Large intestine (tissue), 3 donors: ENCODE measurements around the gene NDUFA11. TPM values are rescaled to one million over a fixed set of nuclear protein-coding genes. Genes with fewer than 3 reads are reported as not detected.

Experiments
- DNase-seq, 2 donors: peaks; one replicate each; pipeline versions ENCODE4 v3.0.0 to v3.0.0-alpha.2; 2013
- H3K27ac ChIP-seq: one replicate; pipeline ENCODE4 v1.5.1; 2013; ENCODE audit warnings: low read length
- H3K27me3 ChIP-seq: 2 replicates; pipeline ENCODE4 v1.6.1; 2013; ENCODE audit warnings: low read length; ENCODE audit not compliant: control insufficient read depth, insufficient read depth
- H3K36me3 ChIP-seq: 2 replicates; pipeline ENCODE4 v1.6.1; 2013; ENCODE audit warnings: low read length; ENCODE audit not compliant: control insufficient read depth, insufficient read depth
- H3K4me1 ChIP-seq: one replicate; pipeline ENCODE4 v1.6.1; 2013; ENCODE audit warnings: low read length; ENCODE audit not compliant: control insufficient read depth, insufficient read depth
- H3K4me3 ChIP-seq: one replicate; pipeline ENCODE4 v1.5.1; 2013; ENCODE audit warnings: low read length
- H3K9me3 ChIP-seq: one replicate; pipeline ENCODE4 v1.6.1; 2013; ENCODE audit warnings: mild to moderate bottlenecking, low read depth, low read length, moderate library complexity; ENCODE audit not compliant: control insufficient read depth
- WGBS: methylation state at CpG from one replicate; pipeline ENCODE4 v1.1.5; 2013; ENCODE audit warnings: low lambda C conversion rate; ENCODE audit not compliant: insufficient coverage; 5-methylcytosine and 5-hydroxymethylcytosine counted together
- polyA plus RNA-seq: library from polyadenylated mRNA; unstranded; fragments of 120-200 nt; gene quantifications from one replicate; pipeline ENCODE4 v1.2.1, GENCODE V29; 2013

Gene NDUFA11
- polyA plus RNA-seq, 1 donor = 203 TPM

DNA sequence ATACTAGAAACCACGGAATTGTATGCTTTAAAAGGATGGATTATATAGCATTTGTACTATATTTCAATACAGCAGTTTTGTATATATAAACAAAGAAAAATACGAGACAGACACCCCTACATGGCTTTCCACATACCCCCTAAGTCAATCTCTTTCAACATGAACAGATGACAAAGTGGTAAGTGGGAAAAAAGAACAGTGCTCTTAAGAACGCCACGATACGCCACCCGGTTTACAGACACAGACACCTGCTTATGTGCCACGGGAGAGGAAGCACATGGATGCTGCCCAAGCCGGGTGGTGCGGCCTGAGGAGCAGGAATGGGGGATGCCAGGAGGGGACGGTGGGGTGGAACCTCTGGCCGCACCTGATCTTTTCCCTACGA, 18.6 kb upstream of the NDUFA11 start:
- H3K27me3 ChIP-seq = no peaks in the 10 kb centered on the region
- no peaks in the 10 kb centered on the region for H3K9me3 ChIP-seq
- 60% methylated on average over 1 of the region's 12 CpGs for WGBS
- H3K27ac ChIP-seq = no peak overlapping the region
- H3K36me3 ChIP-seq = peaks cover 93% of the 10 kb centered on the region
- no peak for DNase-seq
- no peak overlapping the region for H3K4me3 ChIP-seq
- peaks cover 7% of the 10 kb centered on the region for H3K4me1 ChIP-seq

DNA sequence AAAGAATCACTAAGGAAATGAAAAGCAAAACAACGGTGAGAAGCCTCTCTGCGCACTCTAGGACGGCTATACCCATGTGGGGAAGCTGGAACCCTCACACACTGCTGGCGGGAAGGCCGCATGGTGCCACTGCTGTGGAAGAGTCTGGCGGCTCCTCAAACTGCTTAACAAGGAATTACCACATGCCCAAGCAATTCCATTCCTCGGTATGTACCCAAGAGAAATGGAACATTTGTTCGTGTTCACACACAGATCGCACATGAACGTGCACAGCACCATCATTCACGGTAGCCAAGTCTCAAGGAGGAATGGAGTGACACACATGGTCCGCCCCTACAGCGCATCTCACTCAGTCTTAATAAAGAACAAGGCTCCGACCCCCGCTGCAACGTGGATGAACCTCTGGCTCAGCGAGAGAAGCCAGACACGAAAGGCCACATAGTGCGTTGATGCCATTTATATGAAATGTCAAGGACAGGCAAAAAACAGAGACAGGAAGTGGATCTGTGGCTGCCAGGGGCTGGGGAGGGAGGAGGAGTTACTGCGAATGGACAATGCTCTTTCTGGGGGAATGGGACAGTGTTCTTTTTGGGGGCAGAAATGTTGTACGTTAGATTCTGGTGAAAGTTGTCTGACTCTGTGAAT, 18.0 kb upstream of the NDUFA11 start:
- H3K9me3 ChIP-seq = no peaks in the 10 kb centered on the region
- no peaks in the 10 kb centered on the region for H3K27me3 ChIP-seq
- DNase-seq = no peak
- peaks cover 7% of the 10 kb centered on the region for H3K4me1 ChIP-seq
- peaks cover 93% of the 10 kb centered on the region for H3K36me3 ChIP-seq
- H3K27ac ChIP-seq = no peak overlapping the region
- 80% methylated on average over 1 of the region's 21 CpGs for WGBS
- H3K4me3 ChIP-seq = no peak overlapping the region

DNA sequence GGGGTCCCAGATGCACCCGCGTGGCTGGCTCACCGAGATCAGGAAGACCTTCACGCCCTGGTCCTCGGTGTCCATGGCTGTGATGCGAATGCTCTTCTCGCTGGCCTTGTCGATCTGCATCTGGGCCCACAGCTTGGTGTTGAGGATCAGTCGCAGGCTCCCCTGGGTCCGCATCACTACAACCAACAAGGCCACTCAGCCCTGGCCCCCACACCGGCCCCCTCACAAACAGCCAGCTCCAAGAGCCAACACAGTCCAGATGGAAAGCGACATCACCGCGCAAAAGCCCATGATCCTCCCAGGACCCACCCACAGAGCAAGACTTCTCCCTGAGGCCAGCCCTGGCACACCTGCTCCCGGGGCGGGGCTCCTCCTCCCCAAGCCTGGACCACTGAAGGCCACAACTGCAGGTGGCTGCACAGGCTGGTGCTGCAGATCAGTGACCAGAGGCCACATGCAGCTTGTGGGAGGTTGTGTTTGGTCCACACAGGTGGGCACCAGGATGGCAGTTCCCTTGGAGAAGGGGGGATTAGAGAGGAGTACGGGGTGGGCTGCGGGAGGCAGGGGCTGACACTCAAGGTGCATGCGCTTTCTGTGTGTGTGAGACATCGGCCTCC, 15.0 kb upstream of the NDUFA11 start:
- WGBS = no CpG with 5 or more reads among the region's 20 CpGs
- DNase-seq = no peak
- H3K27ac ChIP-seq = no peak overlapping the region
- H3K27me3 ChIP-seq = no peaks in the 10 kb centered on the region
- H3K36me3 ChIP-seq = peaks cover 78% of the 10 kb centered on the region
- H3K9me3 ChIP-seq = no peaks in the 10 kb centered on the region
- H3K4me3 ChIP-seq = no peak overlapping the region
- H3K4me1 ChIP-seq = peaks cover 14% of the 10 kb centered on the region

DNA sequence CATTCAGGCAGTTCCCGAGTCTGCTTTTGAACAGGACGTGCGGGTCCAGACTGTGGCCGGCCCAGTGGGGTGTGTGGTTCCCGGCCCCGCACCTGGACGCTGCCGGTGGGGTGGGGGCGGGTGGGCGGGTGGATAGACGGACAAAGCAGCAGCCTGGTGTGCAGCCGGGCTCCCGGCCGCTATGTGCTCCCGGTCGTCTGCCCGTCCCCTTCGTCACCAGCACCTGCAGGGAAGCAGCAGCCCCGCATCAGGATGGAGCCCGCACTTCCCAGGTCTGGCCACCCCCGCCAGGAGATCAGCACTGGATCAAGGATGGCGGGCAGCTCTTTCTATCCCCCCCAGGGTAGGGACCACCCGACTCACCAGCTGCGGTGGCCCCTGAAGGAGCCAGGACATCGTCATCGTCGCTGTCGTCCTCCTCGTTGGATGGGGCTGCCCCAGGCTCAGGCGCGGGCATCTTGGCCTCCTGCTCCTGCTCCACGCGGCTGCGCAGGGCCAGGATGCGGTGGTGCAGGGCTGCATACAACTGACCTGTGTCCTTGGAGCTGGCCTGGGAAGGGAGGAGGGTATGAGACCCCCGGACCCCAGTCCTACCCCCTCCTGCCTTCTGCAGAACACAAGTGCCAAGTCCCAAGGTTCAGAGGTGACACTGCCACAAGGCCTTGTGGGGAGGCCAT, 14.0 kb upstream of the NDUFA11 start:
- Histone ChIP-seq H3K36me3 (peaks cover 69% of the 10 kb centered on the region), H3K9me3 (no peaks in the 10 kb centered on the region), H3K4me1 (peaks cover 14% of the 10 kb centered on the region), H3K4me3 (no peak overlapping the region), H3K27me3 (no peaks in the 10 kb centered on the region), H3K27ac (no peak overlapping the region)
- DNase-seq = no peak
- WGBS = no CpG with 5 or more reads among the region's 36 CpGs

DNA sequence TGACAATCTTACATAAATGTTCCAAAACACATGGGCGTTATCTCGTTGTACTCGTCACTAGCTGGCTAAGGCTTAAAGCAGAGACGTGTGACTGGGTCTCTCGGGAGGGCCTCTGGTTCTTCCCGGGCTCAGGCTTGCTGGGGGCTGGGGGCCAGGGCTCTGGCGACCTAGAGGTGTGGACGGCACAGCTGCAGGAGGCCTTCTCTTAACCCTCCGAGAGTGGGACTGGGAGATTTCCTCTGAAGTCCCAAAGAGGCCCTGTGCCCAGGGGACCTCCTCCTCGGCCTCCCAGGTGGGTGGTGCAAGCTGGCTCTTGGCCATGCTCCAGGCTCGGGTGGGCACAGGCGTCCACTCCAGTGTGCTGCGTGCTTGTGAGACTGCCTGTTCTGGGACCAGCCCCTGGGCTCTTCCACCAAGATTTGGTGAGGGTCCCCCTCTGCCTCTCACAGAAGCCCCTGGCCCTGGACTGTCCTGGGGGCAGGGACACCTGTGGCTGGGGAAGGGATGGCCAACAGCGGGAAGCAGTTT, 12.7 kb upstream of the NDUFA11 start:
- Histone ChIP-seq H3K36me3 (peaks cover 56% of the 10 kb centered on the region), H3K27me3 (no peaks in the 10 kb centered on the region)

DNA sequence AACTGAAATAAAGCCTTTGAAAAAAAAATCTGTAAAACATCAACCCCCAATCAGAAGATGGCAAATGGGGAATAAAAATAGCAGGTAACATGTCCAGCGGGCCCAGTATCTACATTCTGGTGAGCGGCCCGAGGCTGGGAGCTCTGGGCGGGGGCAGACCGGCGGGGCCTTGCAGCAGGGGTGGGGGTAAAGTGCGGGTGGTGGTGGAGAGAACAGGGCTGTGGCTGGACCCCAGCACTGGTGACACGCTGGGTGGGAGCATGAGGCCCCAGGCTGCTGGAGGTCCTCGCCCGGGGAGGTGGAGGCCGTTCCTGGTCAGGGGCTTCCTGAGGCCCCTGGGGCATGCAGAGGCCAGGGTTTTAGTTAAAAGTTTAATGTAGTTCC, 12.2 kb upstream of the NDUFA11 start:
- H3K4me3 ChIP-seq = no peak overlapping the region
- H3K4me1 ChIP-seq = peaks cover 14% of the 10 kb centered on the region
- DNase-seq = peak; percentile 29 to 60
- peaks cover 52% of the 10 kb centered on the region for H3K36me3 ChIP-seq
- no CpG with 5 or more reads among the region's 11 CpGs for WGBS
- no peaks in the 10 kb centered on the region for H3K9me3 ChIP-seq
- no peaks in the 10 kb centered on the region for H3K27me3 ChIP-seq
- no peak overlapping the region for H3K27ac ChIP-seq

More for the DNA sequence above, 12.7 kb upstream of the NDUFA11 start:
- H3K9me3 ChIP-seq = no peaks in the 10 kb centered on the region
- peaks cover 14% of the 10 kb centered on the region for H3K4me1 ChIP-seq
- WGBS = no CpG with 5 or more reads among the region's 14 CpGs
- H3K4me3 ChIP-seq = no peak overlapping the region
- DNase-seq = no peak
- H3K27ac ChIP-seq = no peak overlapping the region

DNA sequence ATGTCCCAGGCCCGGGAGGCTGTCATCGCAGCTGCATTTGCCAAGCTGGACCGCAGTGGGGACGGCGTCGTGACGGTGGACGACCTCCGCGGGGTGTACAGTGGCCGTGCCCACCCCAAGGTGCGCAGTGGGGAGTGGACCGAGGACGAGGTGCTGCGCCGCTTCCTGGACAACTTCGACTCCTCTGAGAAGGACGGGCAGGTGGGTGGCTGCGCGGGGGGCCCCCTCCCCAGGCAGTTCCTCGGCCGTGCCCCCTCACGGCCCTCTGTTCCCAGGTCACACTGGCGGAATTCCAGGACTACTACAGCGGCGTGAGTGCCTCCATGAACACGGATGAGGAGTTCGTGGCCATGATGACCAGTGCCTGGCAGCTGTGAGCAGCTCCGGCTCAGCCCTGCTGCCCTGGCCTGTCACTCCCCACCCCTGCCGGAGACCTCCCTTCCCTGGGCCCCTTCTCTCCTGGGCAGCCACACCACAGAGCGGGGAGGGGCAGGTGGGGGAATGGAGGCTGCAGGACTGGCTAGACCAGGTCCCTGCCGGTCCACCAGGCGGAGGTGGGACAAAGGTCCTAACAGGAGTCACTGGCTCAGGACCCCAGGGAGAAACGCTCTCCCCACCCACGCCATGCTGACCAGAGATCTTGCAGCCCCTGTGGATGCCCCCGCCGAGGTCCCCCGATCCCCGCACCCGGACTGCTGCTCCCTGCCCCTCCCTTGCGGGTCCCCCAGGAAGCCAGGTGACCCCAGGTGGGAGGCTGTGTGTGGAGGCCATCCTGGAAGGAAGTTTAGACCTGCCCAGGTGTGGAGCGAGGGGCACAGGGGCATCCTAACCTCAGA, 11.6 kb upstream of the NDUFA11 start:
- no peaks in the 10 kb centered on the region for H3K27me3 ChIP-seq
- no peaks in the 10 kb centered on the region for H3K9me3 ChIP-seq
- no peak overlapping the region for H3K27ac ChIP-seq
- no CpG with 5 or more reads among the region's 42 CpGs for WGBS
- H3K4me1 ChIP-seq = peaks cover 14% of the 10 kb centered on the region
- peak; percentile 33 to 68 for DNase-seq
- peaks cover 48% of the 10 kb centered on the region for H3K36me3 ChIP-seq
- no peak overlapping the region for H3K4me3 ChIP-seq

DNA sequence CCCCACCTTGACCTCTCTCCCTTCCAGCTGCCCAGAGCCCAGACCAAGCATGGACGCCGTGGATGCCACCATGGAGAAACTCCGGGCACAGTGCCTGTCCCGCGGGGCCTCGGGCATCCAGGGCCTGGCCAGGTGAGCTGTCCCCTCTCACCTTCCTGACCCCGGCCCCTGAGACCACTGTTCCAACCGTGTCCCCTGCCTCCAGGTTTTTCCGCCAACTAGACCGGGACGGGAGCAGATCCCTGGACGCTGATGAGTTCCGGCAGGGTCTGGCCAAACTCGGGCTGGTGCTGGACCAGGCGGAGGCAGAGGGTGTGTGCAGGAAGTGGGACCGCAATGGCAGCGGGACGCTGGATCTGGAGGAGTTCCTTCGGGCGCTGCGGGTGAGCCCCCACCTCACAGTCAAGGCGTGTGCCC, 10.8 kb upstream of the NDUFA11 start:
- H3K4me3 ChIP-seq = no peak overlapping the region
- no peaks in the 10 kb centered on the region for H3K27me3 ChIP-seq
- H3K4me1 ChIP-seq = peaks cover 14% of the 10 kb centered on the region
- no peak for DNase-seq
- H3K9me3 ChIP-seq = no peaks in the 10 kb centered on the region
- H3K36me3 ChIP-seq = peaks cover 47% of the 10 kb centered on the region
- H3K27ac ChIP-seq = no peak overlapping the region
- no CpG with 5 or more reads among the region's 22 CpGs for WGBS

DNA sequence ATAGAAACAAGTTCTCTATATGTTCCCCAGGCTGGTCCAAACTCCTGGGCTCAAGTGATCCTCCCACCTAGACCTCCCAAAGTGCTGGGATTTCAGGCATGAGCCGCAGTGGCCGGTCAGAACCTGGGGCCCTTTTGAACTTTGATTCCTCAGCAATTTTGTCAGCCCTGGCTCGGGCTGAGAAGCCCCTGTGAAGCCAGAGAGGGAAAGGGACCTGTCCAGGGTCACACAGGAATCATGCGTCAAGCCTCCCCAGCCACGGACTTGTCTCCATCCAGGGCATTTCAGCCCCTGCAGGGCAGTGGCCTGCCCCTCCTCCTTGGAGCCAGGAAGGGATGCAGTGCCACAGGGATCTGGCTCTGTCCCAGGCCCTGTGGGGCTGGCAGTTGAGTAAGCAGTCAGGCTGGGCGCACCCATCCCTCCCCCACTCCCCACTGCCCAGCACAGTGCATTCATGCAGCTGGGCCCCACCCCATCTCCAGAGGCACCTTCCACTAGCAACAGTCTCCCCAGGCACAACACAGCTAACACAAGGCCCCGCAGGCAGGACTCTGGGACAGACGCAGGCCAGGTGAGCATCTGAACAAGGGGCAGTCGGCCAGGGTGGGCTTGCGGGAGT, 10.3 kb upstream of the NDUFA11 start, which contains the start of gene CAPS:
CAPS (plus strand) TSS at position 516 of the 619 bp plus-strand sequence. CDS start 153 bp downstream, outside the sequence.
- no peaks in the 10 kb centered on the region for H3K9me3 ChIP-seq
- no peak within 1 kb of the TSS for H3K27ac ChIP-seq
- no peak within 1 kb of the TSS for H3K4me3 ChIP-seq
- peaks cover 14% of the 10 kb centered on the region for H3K4me1 ChIP-seq
- no peak for DNase-seq
- no peaks in the 10 kb centered on the region for H3K27me3 ChIP-seq
- no CpG with 5 or more reads among the region's 10 CpGs for WGBS
- peaks cover 46% of the 10 kb centered on the region for H3K36me3 ChIP-seq
